Neutrophil (primary cell): ENCODE measurements around the gene ECI1.
"Not testable (repeated sequence)": the region's sequence is repeated elsewhere in the genome, so short reads cannot be mapped to it uniquely, and the experiment has no call there.

ENCODE experiments used
- H3K27ac ChIP-seq: fragments of 200-600 bp; sonication (generic); 2 replicates; pipeline ENCODE4 v1.5.1; 2016; ENCODE audit warnings: mild to moderate bottlenecking, moderate library complexity
- H3K27me3 ChIP-seq: fragments of 200-600 bp; sonication (generic); 2 replicates; pipeline ENCODE4 v1.6.0; 2016; ENCODE audit warnings: mild to moderate bottlenecking
- H3K36me3 ChIP-seq: fragments of 200-600 bp; sonication (generic); 2 replicates; pipeline ENCODE4 v1.5.1; 2017
- H3K4me1 ChIP-seq, 2 experiments: fragments of 200-600 bp in 1 of 2; sonication (generic) in 1 of 2; 1 replicate in 1 of 2; 2 replicates in 1 of 2; pipeline versions ENCODE4 v1.5.1 to v1.6.1; 2013 to 2016; ENCODE audit warnings: low read depth in 1 of 2, low read length in 1 of 2, mild to moderate bottlenecking in 1 of 2, moderate library complexity in 1 of 2; ENCODE audit not compliant: control insufficient read depth in 1 of 2, insufficient read depth in 1 of 2
- H3K4me3 ChIP-seq, 2 experiments: fragments of 200-600 bp in 1 of 2; sonication (generic) in 1 of 2; 1 replicate in 1 of 2; 2 replicates in 1 of 2; pipeline ENCODE4 v1.5.1; 2013 to 2016; ENCODE audit warnings: low read depth in 1 of 2, low read length in 1 of 2, mild to moderate bottlenecking in 1 of 2, moderate library complexity in 1 of 2
- H3K9me3 ChIP-seq: fragments of 200-600 bp; sonication (generic); 2 replicates; pipeline ENCODE4 v1.5.1; 2016
- CTCF ChIP-seq: fragments of 200-600 bp; sonication (generic); IDR thresholded peaks from 2 replicates; pipeline ENCODE4 v1.5.1; 2016; ENCODE audit warnings: antibody characterized with exemption

The ECI1 gene

GRCh38 chr16:2260250-2260649, 8.9 kb upstream of the ECI1 start:
- no peak for TF ChIP-seq CTCF
- Histone ChIP-seq H3K4me1 (no peaks in the 10 kb centered on the region), H3K36me3 (peaks cover 83% of the 10 kb centered on the region), H3K4me3 (no peak overlapping the region), H3K9me3 (no peaks in the 10 kb centered on the region), H3K27ac (no peak overlapping the region), H3K27me3 (no peaks in the 10 kb centered on the region)

GRCh38 chr16:2258530-2258929, 7.1 kb upstream of the ECI1 start:
- H3K4me3 ChIP-seq, H3K9me3 ChIP-seq, H3K27ac ChIP-seq, H3K27me3 ChIP-seq, H3K4me1 ChIP-seq: not testable (repeated sequence)
- H3K36me3 ChIP-seq: peaks cover 92% of the 10 kb centered on the region

GRCh38 chr16:2257726-2258125, 6.3 kb upstream of the ECI1 start:
- H3K27ac ChIP-seq: no peak overlapping the region
- H3K4me1 ChIP-seq: no peaks in the 10 kb centered on the region
- H3K36me3 ChIP-seq: peaks cover 92% of the 10 kb centered on the region
- TF ChIP-seq CTCF: no peak
- H3K4me3 ChIP-seq: no peak overlapping the region
- H3K27me3 ChIP-seq: no peaks in the 10 kb centered on the region
- no peaks in the 10 kb centered on the region for H3K9me3 ChIP-seq

DNA sequence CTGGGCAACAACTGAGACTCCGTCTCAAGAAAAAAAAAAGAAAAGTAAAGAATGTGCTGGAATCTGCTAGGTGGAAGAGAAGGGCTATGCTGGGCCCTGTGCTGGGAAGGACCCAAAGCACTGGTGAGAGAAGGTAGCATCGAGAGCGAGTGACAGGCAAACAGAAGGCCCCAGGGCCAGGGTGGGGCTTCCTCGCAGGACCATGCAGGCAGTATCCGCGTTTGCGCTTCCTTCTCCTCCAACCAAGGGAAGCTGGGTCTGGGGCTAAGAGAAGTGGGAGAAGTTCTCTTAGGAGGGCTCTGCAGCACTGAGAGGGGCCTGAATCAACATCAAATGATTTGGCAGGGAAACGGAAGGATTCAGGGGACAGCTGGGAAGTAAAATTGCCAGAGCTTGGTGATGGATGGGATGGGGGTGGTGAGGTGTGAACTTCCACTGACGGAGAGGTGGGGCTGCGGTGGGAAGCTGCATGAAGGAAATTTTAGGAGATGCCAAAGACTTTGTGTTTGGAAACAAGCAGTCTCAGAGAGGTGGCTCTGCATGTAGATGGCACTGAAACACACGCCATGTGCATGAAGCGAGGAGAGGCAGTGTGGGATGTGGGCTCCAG, 5.2 kb upstream of the ECI1 start:
- H3K4me3 ChIP-seq: no peak overlapping the region

GRCh38 chr16:2253293-2253692, 1.9 kb upstream of the ECI1 start:
- Histone ChIP-seq H3K27ac (no peak overlapping the region), H3K27me3 (no peaks in the 10 kb centered on the region), H3K4me3 (no peak overlapping the region), H3K4me1 (peaks cover 16 to 21% of the 10 kb centered on the region in 2 experiments), H3K36me3 (peaks cover 54% of the 10 kb centered on the region), H3K9me3 (no peaks in the 10 kb centered on the region)
- no peak for TF ChIP-seq CTCF

More for the DNA sequence above, 5.2 kb upstream of the ECI1 start:
- no peak for TF ChIP-seq CTCF
- peaks cover 81% of the 10 kb centered on the region for H3K36me3 ChIP-seq
- no peak overlapping the region for H3K27ac ChIP-seq
- peaks cover 6 to 7% of the 10 kb centered on the region in 2 experiments for H3K4me1 ChIP-seq
- no peaks in the 10 kb centered on the region for H3K9me3 ChIP-seq
- H3K27me3 ChIP-seq: no peaks in the 10 kb centered on the region

GRCh38 chr16:2252806-2253148, 1.4 kb upstream of the ECI1 start:
- Histone ChIP-seq H3K9me3 (no peaks in the 10 kb centered on the region), H3K4me3 (no peak overlapping the region), H3K4me1 (peaks cover 16 to 21% of the 10 kb centered on the region in 2 experiments), H3K27me3 (no peaks in the 10 kb centered on the region), H3K36me3 (peaks cover 48% of the 10 kb centered on the region), H3K27ac (no peak overlapping the region)
- no peak for TF ChIP-seq CTCF
